Memory B cell (primary cell): ENCODE results near the gene CCDC106.
A peak's percentile ranks its signal among the peaks of the same experiment; 100 is the strongest.

Experiments
- ATAC-seq: fragments of 150-1000 bp; cut with Tn5 transposase; 2 replicates; pipeline ENCODE4 v1.10.0; 2021; ENCODE audit warnings: low read depth, mild to moderate bottlenecking, moderate library complexity
- DNase-seq, 2 donors: peaks; one replicate each; pipeline ENCODE4 v3.0.0; 2022; ENCODE audit warnings: low spot score in 2 of 2
- H3K27ac Mint-ChIP-seq: one replicate; pipeline ENCODE4 v1.8.0; 2022; ENCODE audit warnings: mild to moderate bottlenecking, moderate library complexity, mixed read lengths
- H3K27me3 Mint-ChIP-seq: one replicate; pipeline ENCODE4 v1.8.0; 2022; ENCODE audit warnings: mixed read lengths
- H3K36me3 Mint-ChIP-seq: one replicate; pipeline ENCODE4 v1.8.0; 2022; ENCODE audit warnings: mild to moderate bottlenecking, mixed read lengths
- H3K4me1 Mint-ChIP-seq: one replicate; pipeline ENCODE4 v1.8.0; 2022; ENCODE audit warnings: mixed read lengths
- H3K4me3 Mint-ChIP-seq: one replicate; pipeline ENCODE4 v1.8.0; 2022; ENCODE audit warnings: mild to moderate bottlenecking, moderate library complexity, mixed read lengths
- H3K9me3 Mint-ChIP-seq: one replicate; pipeline ENCODE4 v1.8.0; 2022; ENCODE audit warnings: mixed read lengths

The CCDC106 gene

DNA sequence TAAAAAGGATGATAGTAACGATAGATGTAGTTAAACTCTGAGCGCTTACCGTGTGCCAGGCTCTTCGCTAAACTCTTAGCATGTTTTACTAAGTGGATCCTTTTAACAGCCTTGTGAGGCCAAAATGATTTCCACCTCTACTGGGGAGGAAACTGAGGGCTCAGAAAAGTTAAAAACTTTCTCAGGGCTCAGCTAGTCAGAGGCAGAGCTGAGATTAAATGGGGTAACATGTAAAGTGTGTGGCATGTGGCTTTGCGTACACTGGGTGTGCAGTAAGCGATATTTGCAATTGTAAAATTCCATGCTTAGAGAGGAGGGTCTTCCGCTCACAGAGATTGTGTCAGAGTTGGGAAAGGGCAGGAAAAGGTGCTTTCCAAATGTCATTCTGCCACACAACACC lies 8.5 kb downstream of the CCDC106 start:
- Mint-ChIP-seq H3K27ac (peak overlapping the region; percentile 98), H3K36me3 (peaks cover 12% of the 10 kb centered on the region), H3K4me1 (peaks cover 33% of the 10 kb centered on the region), H3K9me3 (no peaks in the 10 kb centered on the region), H3K4me3 (peak overlapping the region; percentile 97), H3K27me3 (no peaks in the 10 kb centered on the region)
- DNase-seq (no peak), ATAC-seq (no peak)

GRCh38 chr19:55656988-55657747 lies 9.2 kb downstream of the CCDC106 start:
- Mint-ChIP-seq H3K4me1 (peaks cover 36% of the 10 kb centered on the region), H3K27ac (peak overlapping the region; percentile 98), H3K9me3 (no peaks in the 10 kb centered on the region), H3K4me3 (peak overlapping the region; percentile 97), H3K36me3 (peaks cover 14% of the 10 kb centered on the region), H3K27me3 (no peaks in the 10 kb centered on the region)
- ATAC-seq (no peak), DNase-seq (no peak)

GRCh38 chr19:55658846-55659459 lies 10.9 kb downstream of the CCDC106 start:
- H3K4me3 Mint-ChIP-seq: peak overlapping the region; percentile 73
- peaks cover 45% of the 10 kb centered on the region for H3K4me1 Mint-ChIP-seq
- H3K9me3 Mint-ChIP-seq: no peaks in the 10 kb centered on the region
- ATAC-seq: no peak
- H3K36me3 Mint-ChIP-seq: peaks cover 27% of the 10 kb centered on the region
- peak overlapping the region; percentile 98 for H3K27ac Mint-ChIP-seq
- DNase-seq: no peak
- H3K27me3 Mint-ChIP-seq: no peaks in the 10 kb centered on the region

GRCh38 chr19:55659822-55660221 lies 11.8 kb downstream of the CCDC106 start:
- peak overlapping the region; percentile 88 for H3K27ac Mint-ChIP-seq
- no peaks in the 10 kb centered on the region for H3K9me3 Mint-ChIP-seq
- ATAC-seq (no peak), DNase-seq (no peak)
- no peaks in the 10 kb centered on the region for H3K27me3 Mint-ChIP-seq
- peaks cover 32% of the 10 kb centered on the region for H3K36me3 Mint-ChIP-seq
- peak overlapping the region; percentile 73 for H3K4me3 Mint-ChIP-seq
- H3K4me1 Mint-ChIP-seq: peaks cover 45% of the 10 kb centered on the region

DNA sequence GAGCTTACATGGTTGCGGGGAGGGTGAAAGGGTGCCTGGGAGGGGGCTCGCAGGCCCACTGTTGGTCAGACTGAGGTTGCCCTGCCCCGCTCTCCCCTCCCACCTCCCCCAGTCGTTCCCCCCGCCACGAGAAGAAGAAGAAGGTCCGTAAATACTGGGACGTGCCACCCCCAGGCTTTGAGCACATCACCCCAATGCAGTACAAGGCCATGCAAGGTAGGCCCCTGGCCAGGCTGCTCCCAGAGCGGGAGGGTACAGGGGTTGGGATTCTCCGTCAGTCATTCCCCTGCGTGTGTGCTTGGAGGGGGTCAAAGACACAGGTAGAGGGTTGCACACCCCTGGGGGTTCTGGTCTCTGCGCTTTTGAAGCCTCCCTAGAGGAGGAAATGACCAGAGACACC lies 12.4 kb downstream of the CCDC106 start:
- Mint-ChIP-seq H3K27me3 (no peaks in the 10 kb centered on the region), H3K36me3 (peaks cover 32% of the 10 kb centered on the region), H3K27ac (peak overlapping the region; percentile 88), H3K4me3 (no peak overlapping the region), H3K4me1 (peaks cover 45% of the 10 kb centered on the region), H3K9me3 (no peaks in the 10 kb centered on the region)
- DNase-seq: no peak
- no peak for ATAC-seq

DNA sequence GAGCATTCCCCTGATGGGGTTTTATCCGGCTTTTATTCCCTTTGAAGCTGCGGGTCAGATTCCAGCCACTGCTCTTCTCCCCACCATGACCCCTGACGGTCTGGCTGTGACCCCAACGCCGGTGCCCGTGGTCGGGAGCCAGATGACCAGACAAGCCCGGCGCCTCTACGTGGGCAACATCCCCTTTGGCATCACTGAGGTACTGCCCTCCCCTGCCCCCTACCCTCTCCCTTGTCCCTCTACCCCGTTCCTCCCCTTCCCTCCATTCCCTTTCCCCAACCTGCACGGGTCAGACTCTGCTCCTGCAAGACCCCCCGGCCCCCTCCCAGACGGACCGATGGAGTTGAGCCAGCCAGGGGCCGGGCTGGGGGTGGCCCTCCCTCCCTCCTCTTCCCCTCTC lies 13.0 kb downstream of the CCDC106 start:
- no peak for ATAC-seq
- Mint-ChIP-seq H3K9me3 (no peaks in the 10 kb centered on the region), H3K4me1 (peaks cover 40% of the 10 kb centered on the region), H3K27ac (peak overlapping the region; percentile 88), H3K27me3 (no peaks in the 10 kb centered on the region), H3K4me3 (no peak overlapping the region), H3K36me3 (peaks cover 32% of the 10 kb centered on the region)
- DNase-seq: no peak

DNA sequence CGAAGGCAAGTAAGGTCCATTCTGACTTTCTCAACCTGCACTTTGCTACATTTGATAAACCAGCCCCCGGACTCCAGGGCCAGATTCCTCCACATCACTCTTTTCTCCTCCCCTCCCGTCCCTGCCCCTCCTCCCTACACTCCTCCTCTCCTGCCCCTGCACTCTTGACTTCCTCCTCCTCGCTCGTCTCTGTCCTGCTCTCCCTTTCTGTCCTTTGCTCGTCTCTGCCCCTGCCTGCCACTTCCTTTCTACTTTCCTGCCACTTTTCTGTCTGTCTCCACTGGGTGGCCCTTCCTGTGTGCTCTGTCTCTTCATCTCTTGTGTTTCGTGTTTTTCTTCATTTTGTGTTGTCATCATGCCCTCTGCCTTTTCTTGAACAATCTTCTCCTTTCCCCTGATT lies 13.8 kb downstream of the CCDC106 start:
- no peaks in the 10 kb centered on the region for H3K9me3 Mint-ChIP-seq
- no peaks in the 10 kb centered on the region for H3K27me3 Mint-ChIP-seq
- ATAC-seq: no peak
- peak overlapping the region; percentile 18 for H3K27ac Mint-ChIP-seq
- peaks cover 40% of the 10 kb centered on the region for H3K4me1 Mint-ChIP-seq
- peaks cover 32% of the 10 kb centered on the region for H3K36me3 Mint-ChIP-seq
- peak overlapping the region; percentile 2 for H3K4me3 Mint-ChIP-seq
- DNase-seq: no peak

- H3K27me3 Mint-ChIP-seq: no peaks in the 10 kb centered on the region
- H3K4me1 Mint-ChIP-seq: peaks cover 28% of the 10 kb centered on the region
- DNase-seq (no peak), ATAC-seq (no peak)
- H3K27ac Mint-ChIP-seq: no peak overlapping the region
- H3K9me3 Mint-ChIP-seq: no peaks in the 10 kb centered on the region
- H3K4me3 Mint-ChIP-seq: no peak overlapping the region
- H3K36me3 Mint-ChIP-seq: peaks cover 32% of the 10 kb centered on the region
Measured at GRCh38 chr19:55663846-55664536, 16.0 kb downstream of the CCDC106 start.

DNA sequence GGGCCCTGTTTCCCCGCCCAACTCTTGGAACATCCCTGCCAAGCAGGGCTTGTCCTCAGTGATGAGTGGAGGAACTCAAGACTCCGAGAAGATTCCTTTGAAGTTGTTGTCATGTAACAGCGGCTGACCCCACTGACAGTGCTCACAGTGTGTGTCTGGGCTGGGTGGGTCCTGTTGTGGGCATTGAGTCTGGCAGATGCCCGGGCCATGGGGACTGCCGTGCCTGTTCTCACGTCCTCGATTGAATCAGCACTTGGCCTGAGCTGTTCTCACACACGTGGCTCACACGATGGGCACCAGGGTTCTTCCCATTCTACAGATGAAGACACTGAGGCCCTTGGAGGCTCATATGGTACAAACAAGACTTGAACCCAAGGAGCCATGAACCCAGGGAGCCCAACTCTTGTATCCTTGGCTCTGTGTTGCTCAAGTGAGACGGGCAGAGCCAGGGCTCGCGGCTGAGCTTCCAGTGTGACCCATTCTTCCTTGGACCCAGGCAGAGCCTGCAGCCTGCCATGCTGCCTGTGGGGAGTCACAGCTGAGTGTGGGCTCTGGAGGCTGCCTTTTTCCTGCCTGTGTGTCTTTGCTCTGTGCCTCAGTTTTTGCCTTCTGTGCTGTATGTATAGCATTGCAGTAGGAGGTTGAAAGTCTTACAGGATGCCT lies 18.5 kb downstream of the CCDC106 start:
- no peak for DNase-seq
- H3K4me1 Mint-ChIP-seq: peaks cover 34% of the 10 kb centered on the region
- H3K4me3 Mint-ChIP-seq: no peak overlapping the region
- no peak for ATAC-seq
- H3K36me3 Mint-ChIP-seq: peaks cover 27% of the 10 kb centered on the region
- H3K27me3 Mint-ChIP-seq: no peaks in the 10 kb centered on the region
- no peaks in the 10 kb centered on the region for H3K9me3 Mint-ChIP-seq
- H3K27ac Mint-ChIP-seq: no peak overlapping the region

GRCh38 chr19:55667006-55667381 lies 19.0 kb downstream of the CCDC106 start:
- Mint-ChIP-seq H3K36me3 (peaks cover 25% of the 10 kb centered on the region), H3K27ac (no peak overlapping the region), H3K9me3 (no peaks in the 10 kb centered on the region), H3K4me1 (peaks cover 33% of the 10 kb centered on the region), H3K27me3 (no peaks in the 10 kb centered on the region), H3K4me3 (no peak overlapping the region)
- DNase-seq (no peak), ATAC-seq (no peak)

DNA sequence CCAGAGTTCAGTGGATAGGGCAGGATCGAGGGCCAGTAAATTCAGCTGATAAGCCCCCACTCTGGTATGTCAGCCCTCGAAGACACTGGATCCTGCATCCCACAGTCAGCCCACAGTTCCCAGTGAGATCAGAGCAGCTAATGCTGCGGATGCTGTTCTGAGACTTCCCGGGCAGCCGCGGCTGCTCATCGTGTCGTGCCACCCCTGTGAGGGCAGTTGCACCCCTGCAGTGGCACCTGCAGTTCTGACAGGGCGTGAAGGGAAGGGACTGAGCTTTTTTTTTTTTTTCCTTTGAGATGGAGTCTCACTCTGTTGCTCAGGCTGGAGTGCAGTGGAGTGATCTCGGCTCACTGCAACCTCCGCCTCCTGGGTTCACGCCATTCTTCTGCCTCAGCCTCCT lies 19.5 kb downstream of the CCDC106 start:
- peaks cover 31% of the 10 kb centered on the region for H3K4me1 Mint-ChIP-seq
- no peaks in the 10 kb centered on the region for H3K9me3 Mint-ChIP-seq
- DNase-seq: no peak
- H3K36me3 Mint-ChIP-seq: peaks cover 21% of the 10 kb centered on the region
- H3K27ac Mint-ChIP-seq: no peak overlapping the region
- ATAC-seq: no peak
- H3K4me3 Mint-ChIP-seq: no peak overlapping the region
- no peaks in the 10 kb centered on the region for H3K27me3 Mint-ChIP-seq

- no peak for DNase-seq
- Mint-ChIP-seq H3K4me3 (no peak overlapping the region), H3K27ac (no peak overlapping the region), H3K27me3 (no peaks in the 10 kb centered on the region), H3K36me3 (peaks cover 17% of the 10 kb centered on the region), H3K4me1 (peaks cover 27% of the 10 kb centered on the region), H3K9me3 (no peaks in the 10 kb centered on the region)
- ATAC-seq: no peak
Measured at GRCh38 chr19:55667958-55668357, 19.9 kb downstream of the CCDC106 start.

DNA sequence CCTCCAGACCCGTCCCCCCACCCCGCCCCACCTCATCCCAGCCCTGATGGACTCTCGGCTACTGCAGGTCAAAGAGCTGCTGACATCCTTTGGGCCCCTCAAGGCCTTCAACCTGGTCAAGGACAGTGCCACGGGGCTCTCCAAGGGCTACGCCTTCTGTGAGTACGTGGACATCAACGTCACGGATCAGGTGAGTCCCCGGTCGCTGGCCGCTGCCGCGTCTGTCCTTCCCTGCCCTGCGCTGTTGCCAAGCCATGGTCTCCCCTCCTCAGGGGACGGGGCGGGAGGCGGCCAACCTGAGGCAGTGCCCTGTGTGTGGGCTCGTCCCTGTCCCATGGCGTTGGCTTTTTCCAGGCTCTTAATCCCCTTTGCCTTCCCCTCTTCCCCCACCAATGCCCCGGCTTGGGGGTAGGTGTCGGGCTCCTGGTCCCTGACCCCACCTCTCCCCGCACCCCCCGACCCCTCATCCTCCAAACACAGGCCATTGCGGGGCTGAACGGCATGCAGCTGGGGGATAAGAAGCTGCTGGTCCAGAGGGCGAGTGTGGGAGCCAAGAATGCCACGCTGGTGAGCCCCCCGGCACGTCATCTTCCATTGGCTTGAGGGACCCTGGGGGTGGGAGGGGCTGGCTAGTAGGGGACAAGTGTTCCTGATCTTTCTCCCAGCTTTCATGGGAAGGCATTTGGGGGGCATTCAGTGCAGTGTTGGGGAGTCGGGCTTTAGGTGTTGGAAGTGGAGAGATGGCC lies 20.8 kb downstream of the CCDC106 start:
- H3K4me3 Mint-ChIP-seq: no peak overlapping the region
- no peak for DNase-seq
- no peak for ATAC-seq
- H3K36me3 Mint-ChIP-seq: peaks cover 9% of the 10 kb centered on the region
- no peaks in the 10 kb centered on the region for H3K27me3 Mint-ChIP-seq
- no peak overlapping the region for H3K27ac Mint-ChIP-seq
- peaks cover 24% of the 10 kb centered on the region for H3K4me1 Mint-ChIP-seq
- H3K9me3 Mint-ChIP-seq: no peaks in the 10 kb centered on the region
